NCI-H82 treated with DMSO at 0.1 percent for 48 hours (cell line): ENCODE measurements around the gene OTUD1.
"Not testable (repeated sequence)": the region's sequence is repeated elsewhere in the genome, so short reads cannot be mapped to it uniquely, and the experiment has no call there.

Experiments
- DNase-seq: peaks from one replicate; lab custom pipeline; 2025; ENCODE audit not compliant: unreplicated experiment; lab: John Stamatoyannopoulos, UW

OTUD1 gene

GRCh38 chr10:23438547-23439451 lies at the start of gene OTUD1:
Gene OTUD1 (plus strand): TSS chr10:23439075. CDS start chr10:23439458, 383 bp downstream.
- DNase-seq: peak; percentile 50

- DNase-seq: not testable (repeated sequence)
These were observed 48.5 kb upstream of the OTUD1 start for GRCh38 chr10:23390408-23390807.

- no peak for DNase-seq
These were observed 48.1 kb upstream of the OTUD1 start for GRCh38 chr10:23390809-23391208.

DNA sequence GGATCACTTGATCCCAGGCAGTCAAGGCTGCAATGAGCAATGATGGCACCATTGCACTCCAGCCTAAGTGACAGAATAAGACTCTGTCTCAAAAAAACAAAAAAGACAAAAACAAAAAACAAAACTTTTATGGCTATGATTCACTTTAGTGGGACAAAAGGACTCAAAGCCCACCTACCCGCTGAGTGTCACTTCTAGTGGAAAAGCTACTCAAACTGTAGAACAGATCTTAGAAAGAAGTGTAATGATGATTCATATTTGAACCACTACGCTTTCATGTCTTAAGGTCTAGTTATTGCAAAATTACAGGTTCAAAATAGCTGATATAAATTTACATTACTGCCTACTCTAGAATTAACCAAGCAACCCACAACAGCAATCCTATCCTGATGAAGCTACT lies 47.1 kb upstream of the OTUD1 start:
- no peak for DNase-seq

DNA sequence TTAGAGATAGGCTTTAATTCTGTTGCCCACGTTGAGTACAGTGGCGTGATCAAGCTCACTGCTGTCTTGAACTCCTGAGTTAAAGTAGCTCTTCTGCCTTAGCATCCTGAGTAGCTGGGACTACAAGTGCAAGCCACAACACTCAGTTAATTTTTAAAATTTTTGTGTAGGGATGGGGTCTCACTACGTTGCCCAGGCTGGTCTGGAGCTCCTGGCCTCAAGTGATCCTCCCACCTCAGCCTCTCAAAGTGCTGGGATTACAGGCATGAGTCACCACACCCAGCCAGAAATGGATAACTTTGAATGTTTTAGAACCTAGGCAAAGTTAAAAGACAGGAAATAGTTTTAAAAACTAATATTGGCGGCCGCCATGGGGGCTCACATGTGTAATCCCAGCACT lies 43.9 kb upstream of the OTUD1 start:
- no peak for DNase-seq

DNA sequence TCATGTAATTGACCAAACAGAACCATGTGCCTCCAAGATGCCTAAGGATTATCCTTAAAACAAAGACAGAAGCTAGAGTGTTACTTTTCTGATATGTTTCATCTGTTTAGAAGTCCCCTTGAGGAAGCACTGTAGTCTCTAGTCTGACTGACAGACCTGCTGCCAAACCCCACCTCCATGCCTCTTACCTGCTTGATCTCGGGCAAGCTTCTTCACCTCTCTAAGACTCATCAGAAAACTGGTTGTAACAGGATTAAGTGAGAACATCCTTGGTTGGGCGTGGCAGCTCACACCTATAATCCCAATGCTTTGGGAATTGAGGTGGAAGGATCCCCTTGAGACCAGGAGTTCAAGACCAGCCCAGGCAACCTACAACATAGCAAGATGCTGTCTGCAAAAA lies 42.2 kb upstream of the OTUD1 start:
- DNase-seq: no peak

DNA sequence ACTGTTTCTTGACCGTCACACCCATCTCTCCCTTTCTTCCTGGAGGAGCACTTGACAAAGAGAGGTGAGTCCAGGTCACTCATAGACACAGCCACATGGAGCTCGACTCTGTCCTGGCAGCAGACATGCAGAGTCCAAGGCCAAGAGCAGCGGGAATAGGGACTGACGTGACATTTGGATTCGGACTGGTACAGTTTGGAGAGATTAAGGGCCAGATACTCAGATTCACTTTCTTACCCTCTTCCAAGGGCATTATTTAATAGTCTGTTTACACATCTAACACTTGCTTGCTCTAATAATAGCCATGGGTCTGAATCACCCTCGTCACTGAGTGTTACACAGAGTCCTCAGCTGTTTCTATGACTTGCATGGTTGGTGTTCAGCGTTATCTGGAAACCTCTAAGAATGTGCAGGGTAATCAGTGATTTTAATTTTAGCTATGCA lies 39.2 kb upstream of the OTUD1 start:
- DNase-seq: no peak

GRCh38 chr10:23402856-23403255 lies 36.0 kb upstream of the OTUD1 start:
- no peak for DNase-seq

DNA sequence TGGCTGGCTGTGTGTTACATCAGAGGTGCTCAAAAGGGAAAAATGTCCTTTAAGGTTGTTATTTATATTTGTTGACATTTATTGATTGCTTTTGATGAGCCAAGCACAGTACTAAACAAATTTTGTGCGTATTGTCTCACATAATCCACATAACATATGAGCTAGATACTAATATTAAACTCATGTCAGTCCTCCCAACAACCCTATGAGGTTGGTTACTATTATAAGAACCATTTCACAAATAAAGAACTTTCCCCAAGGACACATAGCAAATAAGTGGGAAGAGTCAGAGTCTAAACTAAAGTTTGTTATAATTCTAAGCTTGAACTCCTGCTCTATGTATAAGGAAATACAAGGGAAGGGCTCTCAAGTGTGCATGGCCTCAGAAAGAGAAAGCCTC lies 35.6 kb upstream of the OTUD1 start:
- DNase-seq: no peak

- no peak for DNase-seq
These were observed 35.2 kb upstream of the OTUD1 start for GRCh38 chr10:23403719-23404118.

DNA sequence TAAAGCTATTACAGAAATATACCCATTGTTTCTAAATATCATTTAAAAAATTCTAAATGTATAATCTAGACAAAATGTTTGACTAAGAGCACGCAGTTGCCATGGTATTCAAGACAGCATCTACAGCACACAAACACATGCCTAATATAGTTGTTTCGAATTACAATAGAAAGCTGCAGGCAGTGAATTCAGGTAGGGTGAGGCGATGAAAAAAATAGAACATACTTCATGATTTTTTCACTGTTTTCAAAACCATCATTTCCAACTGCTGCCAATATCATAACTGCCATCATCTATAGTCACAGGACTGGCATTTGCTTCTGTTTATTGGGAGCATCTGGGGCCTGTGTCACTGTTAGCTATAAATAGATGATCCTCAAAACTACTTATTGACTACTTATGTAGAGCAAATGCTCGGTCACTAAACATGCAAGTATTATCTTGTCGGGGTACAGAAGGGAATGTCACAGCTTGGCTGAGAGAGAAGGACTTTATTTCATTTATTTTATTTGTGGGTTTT lies 34.4 kb upstream of the OTUD1 start:
- DNase-seq: no peak

DNA sequence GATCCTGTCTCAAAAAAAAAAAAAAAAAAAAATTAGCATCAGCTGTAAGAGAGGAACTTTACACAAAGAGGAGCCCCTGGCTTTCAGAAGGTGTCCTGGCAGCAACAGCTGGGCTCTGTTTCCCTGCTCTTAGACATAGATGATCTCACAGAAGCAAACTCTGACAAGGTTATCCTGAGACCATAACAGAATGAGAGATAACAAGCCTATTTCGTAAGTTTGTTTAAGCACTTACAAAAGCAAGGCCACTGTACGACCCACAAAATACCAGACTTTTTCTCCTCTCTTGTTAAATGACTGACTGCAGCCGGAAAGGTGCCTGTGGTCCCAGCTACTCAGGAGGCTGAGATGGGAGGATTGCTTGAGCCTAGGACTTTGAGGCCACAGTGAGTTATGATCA lies 33.3 kb upstream of the OTUD1 start:
- DNase-seq: no peak

GRCh38 chr10:23406409-23406808 lies 32.5 kb upstream of the OTUD1 start:
- DNase-seq: no peak

GRCh38 chr10:23408330-23408976 lies 30.4 kb upstream of the OTUD1 start:
- DNase-seq: no peak

DNA sequence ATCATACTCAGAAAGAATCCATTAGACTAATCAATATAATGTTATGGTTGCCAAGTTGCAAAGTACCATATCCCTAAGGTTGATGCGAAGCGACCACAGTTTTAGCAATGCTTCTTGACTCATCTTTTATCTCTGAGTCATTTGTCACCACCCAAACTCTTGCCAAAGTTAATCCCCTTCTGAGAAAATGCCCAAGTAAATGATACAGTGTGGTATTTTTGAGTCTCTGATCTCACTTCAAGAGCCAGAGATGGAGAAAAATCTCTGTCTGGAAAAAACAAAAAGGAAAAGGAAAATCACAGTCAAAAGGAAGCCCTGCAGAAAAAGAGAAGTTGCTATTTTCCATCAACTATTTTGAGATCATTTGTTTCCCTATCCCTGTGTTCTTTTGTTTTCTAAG lies 26.7 kb upstream of the OTUD1 start:
- no peak for DNase-seq

DNA sequence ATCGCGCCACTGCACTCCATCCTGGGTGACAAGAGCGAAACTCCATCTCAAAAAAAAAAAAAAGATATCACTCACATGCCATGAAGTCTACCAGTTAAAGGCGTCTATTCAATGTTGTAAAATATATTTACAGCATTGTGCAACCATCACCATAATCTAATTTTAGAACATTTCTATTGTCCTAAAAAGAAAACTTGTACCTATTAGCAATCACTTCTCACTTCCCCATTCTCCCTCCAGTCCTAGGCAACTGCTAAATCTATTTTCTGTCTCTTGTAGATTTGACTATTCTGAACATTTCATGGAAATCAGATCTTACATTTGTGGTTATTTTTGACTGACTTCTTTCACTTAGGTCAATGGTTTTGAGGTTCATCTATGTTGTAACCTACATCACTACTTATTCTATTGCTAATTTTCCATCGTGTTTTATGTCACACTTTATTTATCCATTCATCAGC lies 25.2 kb upstream of the OTUD1 start:
- no peak for DNase-seq

- DNase-seq: no peak
These were observed 24.2 kb upstream of the OTUD1 start for GRCh38 chr10:23414658-23415057.

- DNase-seq: no peak
These were observed 21.6 kb upstream of the OTUD1 start for GRCh38 chr10:23417254-23417653.

DNA sequence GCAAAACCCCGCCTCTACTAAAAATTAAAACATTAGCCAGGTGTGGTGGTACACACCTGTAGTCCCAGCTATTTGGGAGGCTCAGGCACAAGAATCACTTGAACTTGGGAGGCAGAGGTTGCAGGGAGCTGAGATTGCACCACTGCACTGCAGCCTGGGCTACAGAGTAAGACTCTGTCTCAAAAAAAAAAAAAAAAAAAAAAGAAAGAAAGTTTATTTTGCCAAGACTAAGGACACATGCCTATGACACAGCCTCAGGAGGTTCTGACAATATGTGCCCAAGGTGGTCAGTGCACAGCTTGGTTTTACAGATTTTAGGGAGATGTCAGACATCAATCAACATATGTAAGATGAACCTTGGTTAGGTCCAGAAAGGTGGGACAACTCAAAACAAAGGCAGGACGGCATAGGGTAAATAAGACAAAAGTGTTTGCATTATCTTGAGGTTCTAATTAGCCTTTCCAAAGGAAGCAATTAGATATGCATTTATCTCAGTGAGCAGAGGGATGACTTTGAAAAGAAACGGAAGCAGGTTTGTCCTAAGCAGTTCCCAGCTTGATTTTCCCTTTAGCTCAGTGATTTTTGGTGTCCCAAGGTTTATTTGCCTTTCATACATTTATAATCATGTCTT lies 20.7 kb upstream of the OTUD1 start:
- DNase-seq: no peak

GRCh38 chr10:23419201-23419600 lies 19.7 kb upstream of the OTUD1 start:
- DNase-seq: no peak

GRCh38 chr10:23419655-23420329 lies 19.1 kb upstream of the OTUD1 start:
- DNase-seq: no peak
